Right forelimb (tissue), 1 donor: ENCODE measurements around the gene ARHGAP31.
"Not testable (repeated sequence)": the region's sequence is repeated elsewhere in the genome, so short reads cannot be mapped to it uniquely, and the experiment has no call there.

Experiments
- DNase-seq: peaks from one replicate; pipeline ENCODE4 v3.0.0-alpha.2; 2018

The ARHGAP31 gene

GRCh38 chr3:119320785-119321184 lies 26.6 kb downstream of the ARHGAP31 start:
- not testable (repeated sequence) for DNase-seq

- no peak for DNase-seq
These were observed 28.0 kb downstream of the ARHGAP31 start for GRCh38 chr3:119322021-119322834.

DNA sequence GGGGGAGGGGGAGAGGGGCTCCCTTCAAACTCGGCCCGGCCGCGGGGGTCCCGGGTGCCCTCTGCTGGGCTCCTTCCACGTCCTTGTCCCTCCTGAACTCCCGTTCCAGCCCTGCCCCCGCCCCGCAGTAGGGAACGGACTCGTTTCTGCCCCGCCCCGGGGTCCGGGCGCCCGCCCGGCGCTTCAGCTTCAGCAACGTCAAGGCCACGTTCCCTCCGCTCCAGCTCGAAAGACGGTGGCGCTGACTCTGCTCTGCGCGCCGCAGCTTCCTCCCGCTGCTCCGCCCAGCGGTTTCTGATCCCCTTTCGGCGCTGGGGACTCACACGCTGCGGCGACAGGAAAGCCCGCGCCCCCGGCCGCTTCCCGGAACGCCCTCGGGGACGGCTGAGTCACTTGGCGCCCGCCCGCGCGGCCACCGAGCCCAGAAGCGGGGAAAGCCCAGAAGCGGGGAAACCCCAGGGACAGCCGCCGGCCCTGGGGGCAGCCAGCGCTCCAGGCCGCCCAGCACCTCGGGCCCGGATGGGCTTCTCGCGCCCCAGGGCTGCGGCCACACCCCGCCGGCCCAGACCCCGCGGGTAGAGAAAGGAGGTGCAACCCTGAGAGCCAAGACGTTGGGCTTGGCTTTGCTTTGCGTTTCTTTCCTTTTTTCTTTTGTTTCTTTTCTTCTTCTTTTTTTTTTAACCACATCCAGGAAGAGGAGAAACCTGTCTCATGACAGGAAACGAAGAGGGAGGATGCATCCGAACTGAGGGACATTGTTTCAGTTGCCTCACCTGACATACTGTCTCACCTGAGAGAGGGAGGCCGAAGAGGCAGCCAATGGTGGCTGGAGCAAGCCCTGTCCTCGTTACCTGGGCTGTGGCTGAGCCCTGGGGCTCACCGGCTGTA lies 28.9 kb downstream of the ARHGAP31 start:
- peak; percentile 90 for DNase-seq

DNA sequence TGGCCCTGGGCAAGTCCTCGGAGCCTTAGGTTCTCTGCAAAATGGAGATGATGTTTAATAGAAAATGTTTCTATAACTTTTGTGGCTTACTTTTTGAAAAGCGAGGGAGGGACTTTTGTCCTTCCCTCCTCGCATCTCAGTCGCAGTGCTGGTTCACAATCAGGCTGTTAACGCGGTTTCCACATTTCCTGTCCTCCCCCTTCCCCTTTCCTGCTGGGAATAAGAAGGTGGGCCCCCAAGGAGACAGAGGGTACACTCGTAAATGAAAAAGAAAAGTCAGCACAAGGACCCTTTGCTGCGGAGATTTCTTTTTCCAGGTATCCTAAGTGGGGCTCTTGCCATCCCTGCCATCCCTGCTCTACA lies 29.5 kb downstream of the ARHGAP31 start:
- no peak for DNase-seq

GRCh38 chr3:119324899-119325298 lies 30.7 kb downstream of the ARHGAP31 start:
- no peak for DNase-seq

GRCh38 chr3:119326976-119327375 lies 32.8 kb downstream of the ARHGAP31 start:
- DNase-seq, result no peak

DNA sequence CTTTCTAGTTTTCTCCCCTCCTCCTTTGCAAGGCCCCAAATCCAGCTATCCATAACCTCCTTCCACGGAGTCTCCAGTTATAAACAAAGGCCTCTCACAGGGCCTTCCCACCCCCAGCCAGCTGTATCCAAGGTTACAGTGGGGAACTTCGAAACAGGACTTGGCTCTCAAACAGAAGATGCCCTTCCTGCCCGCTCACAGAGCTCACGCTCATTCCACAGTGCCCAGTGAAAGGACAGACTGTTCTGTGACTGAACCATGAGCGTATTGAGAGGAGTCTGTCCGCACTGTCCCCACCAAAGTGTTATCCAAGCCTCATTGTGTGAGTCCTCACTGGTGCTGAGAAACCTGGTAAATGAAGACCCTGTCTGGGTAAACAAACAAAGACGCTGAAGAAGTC lies 35.4 kb downstream of the ARHGAP31 start:
- no peak for DNase-seq

DNA sequence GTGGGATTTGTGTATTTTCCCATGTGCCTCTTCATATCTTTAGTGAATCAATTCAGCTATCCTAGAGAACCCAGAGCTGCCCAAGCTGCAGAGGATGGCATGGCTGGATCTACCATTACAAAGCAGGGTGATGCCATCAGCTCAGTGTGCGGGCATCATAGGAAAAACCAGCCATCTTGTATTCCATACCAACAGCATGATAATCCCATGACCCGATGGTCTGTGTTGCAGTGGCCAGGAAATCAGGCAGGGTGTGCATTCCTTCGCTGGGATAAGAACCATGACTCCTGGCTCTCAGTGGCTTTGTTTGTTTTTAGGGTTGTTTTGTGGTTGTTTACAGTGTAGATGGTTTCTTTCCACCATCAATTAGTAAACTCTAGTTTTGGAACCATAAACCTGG lies 36.0 kb downstream of the ARHGAP31 start:
- DNase-seq, result no peak

DNA sequence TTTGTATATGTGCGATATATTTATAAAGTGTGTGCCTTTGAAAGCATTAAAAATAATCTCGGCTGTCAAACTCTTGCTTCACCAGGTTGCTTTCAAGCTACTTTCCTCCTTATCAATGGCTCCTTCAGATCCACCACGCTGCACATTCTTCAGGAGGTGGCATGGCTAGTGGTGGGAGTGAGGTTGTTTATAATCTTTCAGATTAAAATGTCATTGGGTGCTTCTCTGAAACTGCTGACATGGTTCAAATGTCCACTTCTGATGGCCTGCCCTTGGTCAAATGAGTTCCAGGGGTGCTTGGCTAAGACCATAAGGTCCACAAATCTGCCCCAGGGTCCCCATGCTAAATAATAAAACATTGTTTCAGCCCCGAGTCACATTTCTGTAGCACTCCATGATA lies 36.7 kb downstream of the ARHGAP31 start:
- no peak for DNase-seq

DNA sequence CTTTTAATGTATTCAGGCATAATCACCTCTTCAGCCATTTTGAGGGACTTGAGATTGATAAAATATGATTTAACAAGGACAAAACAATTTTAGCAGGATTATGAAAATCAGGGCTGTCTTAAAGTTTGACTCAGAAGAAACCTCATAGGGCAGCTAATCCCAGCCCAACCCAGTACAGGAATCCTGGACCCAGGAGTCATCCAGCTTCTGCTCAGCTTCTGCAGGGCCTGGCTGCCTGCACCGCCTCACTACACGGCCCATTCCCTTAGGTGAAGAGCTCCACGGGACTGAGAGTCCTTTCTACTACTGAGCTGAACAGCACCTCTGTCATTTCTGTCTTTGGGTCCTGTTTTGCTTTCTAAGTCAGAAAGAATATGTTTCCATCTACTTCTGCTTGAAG lies 37.5 kb downstream of the ARHGAP31 start:
- DNase-seq, result no peak

DNA sequence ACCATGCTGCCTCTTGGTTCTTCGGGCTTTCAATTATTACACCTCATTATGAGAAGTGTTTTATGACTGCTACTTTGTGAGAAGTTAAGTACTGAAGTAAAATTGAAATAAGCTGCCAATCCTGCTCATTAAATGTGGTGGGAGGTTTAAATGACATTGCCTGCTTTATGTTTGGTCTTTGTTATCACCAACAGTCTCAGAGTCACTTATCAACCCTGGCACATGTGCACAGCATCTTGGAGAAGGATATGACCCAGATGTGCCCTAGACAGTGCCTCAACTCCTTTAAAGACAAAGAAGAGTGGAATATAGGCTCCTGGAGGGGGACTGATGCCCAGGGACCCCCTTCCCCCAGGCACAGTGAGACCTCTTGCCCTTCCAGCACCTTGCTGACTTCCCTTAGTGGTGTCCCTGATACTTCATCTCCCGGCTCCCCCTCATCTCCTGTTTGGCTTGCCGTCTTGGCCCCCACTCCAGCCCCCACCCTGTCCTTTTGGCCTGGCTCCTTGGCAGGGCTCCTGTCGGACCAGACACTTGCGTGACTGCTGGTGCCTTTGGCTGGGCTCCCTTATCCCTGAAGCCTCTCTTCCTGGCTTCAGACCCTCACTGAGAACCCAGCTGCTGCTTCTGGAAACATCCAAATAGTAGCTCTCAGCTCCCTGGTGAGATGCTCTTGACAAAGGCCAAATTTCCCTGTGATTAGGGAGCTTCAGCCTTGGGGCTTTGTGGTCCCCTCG lies 39.8 kb downstream of the ARHGAP31 start:
- DNase-seq, result no peak

DNA sequence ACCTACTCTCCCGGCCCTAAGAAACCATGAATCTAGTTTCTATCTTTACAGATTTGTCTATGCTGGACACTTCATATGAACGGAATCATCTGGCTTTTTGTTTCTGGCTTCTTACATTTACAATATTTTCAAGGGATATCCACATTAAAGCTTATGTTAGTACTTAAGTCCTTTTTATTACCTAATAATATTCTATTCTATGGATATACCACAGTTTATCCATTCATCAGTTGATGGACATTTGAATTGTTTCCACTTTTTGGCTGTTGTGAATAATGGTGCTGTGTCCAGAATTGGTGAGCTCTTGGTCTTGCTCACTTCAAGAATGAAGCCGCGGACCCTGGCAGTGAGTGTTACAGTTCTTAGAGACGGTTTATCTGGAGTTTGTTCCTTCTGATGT lies 42.6 kb downstream of the ARHGAP31 start:
- DNase-seq, result no peak

DNA sequence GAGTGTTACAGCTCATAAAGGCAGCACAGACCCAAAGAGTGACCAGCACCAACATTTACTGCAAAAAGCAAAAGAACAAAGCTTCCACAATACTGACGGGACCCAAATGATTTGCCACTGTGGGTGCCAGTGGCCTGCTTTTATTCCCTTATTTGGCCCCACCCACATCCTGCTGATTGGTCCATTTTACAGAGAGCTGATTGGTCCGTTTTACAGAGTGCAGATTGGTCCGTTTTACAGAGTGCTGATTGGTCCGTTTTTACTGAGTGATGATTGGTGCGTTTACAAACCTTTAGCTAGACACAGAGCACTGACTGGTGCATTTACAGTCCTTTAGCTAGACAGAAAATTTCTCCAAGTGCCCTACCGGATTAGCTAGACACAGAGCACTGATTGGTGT lies 43.2 kb downstream of the ARHGAP31 start:
- not testable (repeated sequence) for DNase-seq

DNA sequence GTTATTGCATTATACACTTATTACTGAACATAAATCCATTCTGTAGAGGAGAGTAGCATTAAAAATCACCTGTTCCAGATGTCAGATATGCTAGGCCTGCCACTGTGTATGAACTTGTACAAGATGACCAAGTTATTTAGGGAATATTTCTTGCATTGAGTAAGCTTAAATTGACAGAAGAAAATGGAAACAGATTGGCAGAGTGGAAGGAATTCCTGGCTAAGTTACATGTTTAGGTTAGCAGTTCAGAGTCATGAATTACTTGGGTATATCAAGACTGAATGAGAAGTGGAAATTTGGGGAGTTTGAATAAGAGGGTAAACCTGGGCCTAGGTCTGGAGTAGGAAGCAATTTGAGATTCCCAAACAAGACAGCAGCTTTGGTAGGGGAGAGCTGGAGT lies 44.6 kb downstream of the ARHGAP31 start:
- no peak for DNase-seq

GRCh38 chr3:119340014-119340413 lies 45.8 kb downstream of the ARHGAP31 start:
- no peak for DNase-seq

DNA sequence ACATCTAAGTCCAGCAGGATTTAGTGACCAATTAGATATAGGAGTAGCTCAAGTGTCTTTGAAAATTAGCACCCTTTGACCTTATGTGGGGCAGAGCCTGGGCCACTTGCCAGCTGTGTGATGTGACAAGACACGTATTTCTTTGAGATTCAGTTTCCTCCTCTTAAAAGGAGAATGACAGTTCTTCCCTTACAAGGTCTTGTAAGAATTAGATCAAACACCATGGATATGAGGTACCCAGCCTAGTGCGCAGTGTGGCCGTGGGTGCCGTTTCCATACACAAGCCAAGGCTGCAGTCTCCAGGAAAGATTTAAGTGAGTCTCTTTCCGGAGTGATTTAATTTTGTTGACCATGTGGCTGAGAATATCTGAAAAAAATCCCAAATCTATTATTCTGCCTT lies 46.3 kb downstream of the ARHGAP31 start:
- no peak for DNase-seq

DNA sequence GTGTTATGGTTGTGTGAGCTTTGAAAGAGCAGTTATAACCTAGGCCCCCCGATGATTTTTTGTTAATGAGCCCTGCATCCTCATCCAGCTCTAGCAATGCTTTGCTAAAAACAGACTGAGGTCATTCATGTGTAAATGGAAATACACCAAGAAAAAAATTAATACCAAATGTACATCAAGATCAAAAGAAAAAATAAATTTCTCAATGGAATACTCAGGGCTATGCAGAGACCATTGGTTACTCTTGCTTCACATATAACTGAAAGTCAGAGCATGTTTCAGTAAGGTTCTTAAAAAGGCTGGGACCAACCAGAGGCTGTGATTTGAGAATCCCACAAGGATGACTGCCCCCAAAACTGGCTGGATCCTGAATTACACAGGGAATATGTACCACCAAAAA lies 48.0 kb downstream of the ARHGAP31 start:
- DNase-seq, result no peak

GRCh38 chr3:119343719-119344118 lies 49.5 kb downstream of the ARHGAP31 start:
- no peak for DNase-seq

GRCh38 chr3:119346076-119346496 lies 51.9 kb downstream of the ARHGAP31 start:
- no peak for DNase-seq

DNA sequence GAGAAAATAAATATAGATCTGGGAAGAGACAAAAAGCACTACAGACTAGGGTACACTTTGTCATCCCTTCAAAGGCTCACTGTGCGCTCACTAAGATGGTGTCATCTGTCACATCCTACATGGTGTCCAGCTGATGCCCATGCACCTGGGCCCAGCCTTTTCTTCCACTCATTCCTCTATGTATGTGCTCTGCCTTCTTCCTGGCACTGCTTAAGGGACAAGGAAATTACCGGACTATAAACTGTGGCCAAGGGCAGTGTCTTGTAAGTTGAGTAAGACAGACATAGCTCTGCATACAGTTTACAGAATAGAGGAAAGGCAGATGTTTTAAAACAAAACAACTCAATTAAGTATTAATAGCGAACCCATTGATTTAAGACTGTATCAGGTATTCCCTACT lies 52.9 kb downstream of the ARHGAP31 start:
- DNase-seq, result no peak

GRCh38 chr3:119349354-119350041 lies 55.3 kb downstream of the ARHGAP31 start:
- no peak for DNase-seq

DNA sequence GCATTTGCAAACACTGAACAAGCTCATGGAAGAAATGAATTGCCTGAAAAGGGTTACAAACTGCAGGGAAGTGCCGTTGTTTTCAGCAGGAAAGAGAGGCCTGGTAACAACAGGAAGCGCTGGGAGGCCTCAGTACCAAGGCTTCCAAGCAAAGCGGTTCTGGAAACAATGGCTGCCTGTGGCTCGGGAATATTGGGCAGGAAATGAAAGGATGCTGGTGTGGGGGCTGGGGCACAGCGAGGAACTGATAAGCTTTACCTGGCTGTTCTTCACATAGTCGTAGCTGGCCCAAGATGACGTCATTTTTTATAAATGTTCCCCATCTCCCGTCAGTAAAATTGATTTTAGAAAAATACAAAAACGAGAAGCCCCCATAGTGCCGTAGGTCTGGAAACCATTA lies 55.9 kb downstream of the ARHGAP31 start:
- DNase-seq, result no peak

- DNase-seq, result no peak
These were observed 57.4 kb downstream of the ARHGAP31 start for GRCh38 chr3:119351581-119351980.
